GM13977 (cell line): Measurements from ENCODE around the gene DPF3.

Experiments used
- DNase-seq: peaks from one replicate; pipeline ENCODE4 v3.0.0; 2012; ENCODE audit warnings: low spot score
- in situ Hi-C: fragments of 300-500 bp; cut with MboI; formaldehyde crosslinking; loops from one replicate; pipeline ENCODE4 v1.12.0; 2022; ENCODE audit warnings: low sequenced_read_pairs, low pct_unique_long_range_greater_than_20kb, mixed read lengths, inconsistent platforms; ENCODE audit not compliant: unreplicated experiment
- TF ChIP-seq, protein P1 (sequence below): IDR thresholded peaks from 2 replicates; pipeline ENCODE4 v1.5.1; 2012; ENCODE audit warnings: mild to moderate bottlenecking, control low read depth; ENCODE audit not compliant: insufficient read depth; ENCODE audit errors: extremely low read depth, missing control alignments

The DPF3 gene

DNA sequence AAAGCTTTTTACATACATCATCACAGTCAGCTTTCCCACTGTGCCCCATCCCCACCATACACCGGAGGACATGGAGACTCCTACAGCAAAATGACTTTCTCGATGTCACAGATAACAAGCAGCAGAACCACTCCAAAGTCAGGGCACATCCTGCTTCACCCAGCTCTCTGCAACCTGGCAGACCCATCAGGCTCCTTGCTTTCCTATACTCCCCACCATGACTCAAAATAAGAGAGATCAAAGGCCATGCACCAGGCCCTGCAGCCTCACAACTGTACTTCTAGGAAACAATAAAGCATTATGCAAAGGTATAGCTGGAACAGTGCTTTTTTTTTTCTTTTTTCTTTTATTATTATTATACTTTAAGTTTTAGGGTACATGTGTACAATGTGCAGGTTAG is 187.4 kb downstream of the DPF3 start:
- in situ Hi-C loops, result no loop called here
- TF ChIP-seq, protein P1, sequence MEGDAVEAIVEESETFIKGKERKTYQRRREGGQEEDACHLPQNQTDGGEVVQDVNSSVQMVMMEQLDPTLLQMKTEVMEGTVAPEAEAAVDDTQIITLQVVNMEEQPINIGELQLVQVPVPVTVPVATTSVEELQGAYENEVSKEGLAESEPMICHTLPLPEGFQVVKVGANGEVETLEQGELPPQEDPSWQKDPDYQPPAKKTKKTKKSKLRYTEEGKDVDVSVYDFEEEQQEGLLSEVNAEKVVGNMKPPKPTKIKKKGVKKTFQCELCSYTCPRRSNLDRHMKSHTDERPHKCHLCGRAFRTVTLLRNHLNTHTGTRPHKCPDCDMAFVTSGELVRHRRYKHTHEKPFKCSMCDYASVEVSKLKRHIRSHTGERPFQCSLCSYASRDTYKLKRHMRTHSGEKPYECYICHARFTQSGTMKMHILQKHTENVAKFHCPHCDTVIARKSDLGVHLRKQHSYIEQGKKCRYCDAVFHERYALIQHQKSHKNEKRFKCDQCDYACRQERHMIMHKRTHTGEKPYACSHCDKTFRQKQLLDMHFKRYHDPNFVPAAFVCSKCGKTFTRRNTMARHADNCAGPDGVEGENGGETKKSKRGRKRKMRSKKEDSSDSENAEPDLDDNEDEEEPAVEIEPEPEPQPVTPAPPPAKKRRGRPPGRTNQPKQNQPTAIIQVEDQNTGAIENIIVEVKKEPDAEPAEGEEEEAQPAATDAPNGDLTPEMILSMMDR, result no peak
- DNase-seq, result no peak

DNA sequence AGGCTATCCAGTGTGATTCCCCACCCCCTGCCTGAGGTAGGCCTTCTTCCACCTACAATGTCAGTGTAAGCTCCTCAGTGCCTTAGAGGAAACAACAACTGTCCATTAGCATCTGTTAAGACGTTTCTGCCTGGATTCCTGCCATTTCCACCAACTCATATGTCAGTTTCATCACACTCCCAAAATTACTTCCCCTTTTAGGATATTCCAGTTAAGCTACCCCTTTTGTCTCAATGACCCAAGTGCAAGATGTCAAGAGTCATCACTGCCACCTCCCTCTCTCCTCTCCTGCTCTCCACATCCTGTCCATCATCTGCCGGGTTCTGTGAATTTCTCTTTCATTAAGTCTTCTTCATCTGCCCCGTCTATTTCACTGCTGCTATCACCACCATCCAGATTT is 189.4 kb downstream of the DPF3 start:
- in situ Hi-C loops, result no loop called here
- DNase-seq, result no peak
- TF ChIP-seq, protein P1, result no peak

DNA sequence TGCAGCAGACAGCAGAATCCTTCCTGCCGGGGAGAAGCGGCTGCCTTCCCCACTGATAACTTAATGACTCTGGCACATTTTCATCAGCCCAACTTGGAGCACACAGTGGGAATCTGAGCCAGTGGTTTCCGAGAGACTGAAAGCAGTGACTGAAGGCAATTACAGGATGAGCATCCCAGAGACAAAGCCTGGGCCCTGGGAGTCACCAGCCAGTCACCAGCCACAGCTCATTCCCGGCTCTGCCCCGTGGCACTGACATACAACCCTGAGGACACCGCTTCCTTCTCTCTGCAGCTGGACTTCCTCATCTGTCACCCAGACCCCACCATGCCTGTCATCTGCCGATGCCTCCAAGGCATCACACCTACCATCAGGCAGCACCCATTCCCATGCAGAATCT is 192.3 kb downstream of the DPF3 start:
- in situ Hi-C loops, result no loop called here
- TF ChIP-seq, protein P1, result no peak
- DNase-seq, result no peak

DNA sequence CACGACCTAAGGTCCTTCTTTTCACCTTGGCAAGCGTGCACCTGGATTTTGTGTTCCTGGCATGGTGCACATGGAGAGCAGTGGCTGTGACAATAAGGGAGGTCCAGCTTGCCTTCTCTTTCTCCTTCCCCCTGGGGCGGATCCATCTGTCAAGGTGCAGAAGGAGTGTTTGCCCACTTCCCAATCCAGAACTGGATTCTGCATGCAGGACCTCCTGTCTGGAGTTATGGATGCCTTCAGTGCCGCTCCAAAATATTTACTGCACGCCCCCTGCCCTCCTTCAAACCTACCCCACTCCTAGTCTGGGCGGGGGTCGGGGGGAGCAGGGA is 192.7 kb downstream of the DPF3 start:
- in situ Hi-C loops, result no loop called here
- TF ChIP-seq, protein P1, result no peak
- DNase-seq, result no peak

DNA sequence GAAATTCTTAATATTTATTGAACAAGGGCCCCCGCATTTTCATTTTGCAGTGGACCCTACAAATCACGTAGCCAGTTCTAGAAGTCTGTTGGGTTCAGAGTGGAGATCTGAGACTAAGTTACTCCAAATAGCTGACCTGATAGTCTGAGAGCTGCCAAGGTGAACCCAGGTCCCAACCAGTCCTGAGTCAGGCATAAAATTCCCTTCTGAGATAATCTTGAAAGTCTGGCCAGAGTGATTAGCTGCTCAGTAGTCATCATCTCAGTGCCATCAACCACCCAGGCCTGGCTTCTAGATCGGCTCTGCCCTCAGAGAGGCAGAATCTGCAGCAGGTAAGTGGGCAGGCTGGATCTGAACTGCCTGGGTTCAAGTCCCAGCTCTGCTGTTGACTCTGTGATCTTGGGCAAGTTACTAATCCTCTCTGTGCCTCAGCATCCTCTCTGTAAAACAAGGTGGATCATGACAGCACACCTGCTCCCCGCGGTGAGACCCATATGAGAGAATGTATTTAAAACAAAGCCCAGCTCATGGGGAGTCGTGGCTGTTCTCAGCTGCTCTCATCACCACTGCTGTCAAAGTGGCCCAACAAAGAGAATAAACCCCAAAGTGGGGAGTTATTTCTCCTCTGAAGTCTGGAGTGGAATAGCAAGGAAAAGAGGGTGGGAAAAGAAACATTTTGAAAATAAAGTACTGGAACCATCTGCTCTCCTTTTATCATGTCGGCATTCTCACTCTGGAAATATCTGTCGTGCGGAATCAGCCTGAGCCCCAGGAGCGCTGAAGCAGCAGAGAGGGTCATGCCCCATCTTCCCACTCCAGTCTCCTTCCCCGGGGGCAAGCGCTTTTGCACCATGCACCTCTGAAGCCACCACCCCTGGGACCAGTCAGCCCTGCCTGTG is 193.3 kb downstream of the DPF3 start:
- TF ChIP-seq, protein P1, result no peak
- no peak for DNase-seq
- in situ Hi-C loops, result no loop called here

DNA sequence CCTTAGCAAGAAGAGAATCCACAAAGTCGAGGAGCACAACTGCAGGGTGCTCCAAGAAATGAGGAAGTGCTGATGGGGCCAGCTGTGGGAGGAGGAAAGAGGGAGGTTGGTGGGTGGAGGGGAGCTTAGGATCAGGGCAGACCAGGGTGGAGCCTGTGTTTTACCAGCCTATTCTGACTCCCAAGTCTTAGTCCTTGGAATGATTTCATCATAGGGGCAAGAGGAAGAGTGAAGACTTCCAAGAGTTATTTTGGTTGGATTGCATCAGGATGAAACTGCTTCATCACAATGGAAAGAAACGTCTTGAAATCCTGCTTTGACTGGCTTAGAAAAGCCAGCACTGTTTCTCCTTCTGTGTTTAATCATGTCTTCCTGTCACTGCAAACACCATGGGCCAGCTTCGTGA is 194.0 kb downstream of the DPF3 start:
- DNase-seq, result no peak

More for the DNA sequence above, 194.0 kb downstream of the DPF3 start:
- TF ChIP-seq, protein P1, result no peak
- in situ Hi-C loops, result no loop called here
